Suprapubic skin (tissue), 3 donors: ENCODE measurements around the gene MAP2K2.

Source experiments
- POLR2A ChIP-seq, 2 donors: fragments of 450-650 bp; IDR thresholded peaks; one replicate each; pipeline ENCODE4 v1.6.1; 2017; ENCODE audit warnings: antibody characterized with exemption in 2 of 2, mild to moderate bottlenecking in 2 of 2, moderate library complexity in 2 of 2
- TF ChIP-seq, protein P1 (sequence below), 2 donors: fragments of 200-600 bp in 1 of 2; fragments of 450-650 bp in 1 of 2; sonication (generic) in 1 of 2; IDR thresholded peaks; one replicate each; pipeline ENCODE4 v1.5.1; 2016 to 2019; ENCODE audit warnings: antibody characterized with exemption in 2 of 2, mild to moderate bottlenecking in 1 of 2, moderate library complexity in 1 of 2

GRCh38 chr19:4114181-4114580 is 9.7 kb downstream of the MAP2K2 start:
- TF ChIP-seq POLR2A (IDR thresholded peaks at IDR 0.05), result no peak
- TF ChIP-seq, protein P1, sequence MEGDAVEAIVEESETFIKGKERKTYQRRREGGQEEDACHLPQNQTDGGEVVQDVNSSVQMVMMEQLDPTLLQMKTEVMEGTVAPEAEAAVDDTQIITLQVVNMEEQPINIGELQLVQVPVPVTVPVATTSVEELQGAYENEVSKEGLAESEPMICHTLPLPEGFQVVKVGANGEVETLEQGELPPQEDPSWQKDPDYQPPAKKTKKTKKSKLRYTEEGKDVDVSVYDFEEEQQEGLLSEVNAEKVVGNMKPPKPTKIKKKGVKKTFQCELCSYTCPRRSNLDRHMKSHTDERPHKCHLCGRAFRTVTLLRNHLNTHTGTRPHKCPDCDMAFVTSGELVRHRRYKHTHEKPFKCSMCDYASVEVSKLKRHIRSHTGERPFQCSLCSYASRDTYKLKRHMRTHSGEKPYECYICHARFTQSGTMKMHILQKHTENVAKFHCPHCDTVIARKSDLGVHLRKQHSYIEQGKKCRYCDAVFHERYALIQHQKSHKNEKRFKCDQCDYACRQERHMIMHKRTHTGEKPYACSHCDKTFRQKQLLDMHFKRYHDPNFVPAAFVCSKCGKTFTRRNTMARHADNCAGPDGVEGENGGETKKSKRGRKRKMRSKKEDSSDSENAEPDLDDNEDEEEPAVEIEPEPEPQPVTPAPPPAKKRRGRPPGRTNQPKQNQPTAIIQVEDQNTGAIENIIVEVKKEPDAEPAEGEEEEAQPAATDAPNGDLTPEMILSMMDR (IDR thresholded peaks at IDR 0.05), result no peak
